ENCODE measurements around the gene HLA-DRA. TPM values are rescaled to one million over a fixed set of nuclear protein-coding genes. Genes with fewer than 3 reads are reported as not detected.
A peak's percentile ranks its signal among the peaks of the same experiment; 100 is the strongest.
"Not testable (repeated sequence)": the region's sequence is repeated elsewhere in the genome, so short reads cannot be mapped to it uniquely, and the experiment has no call there.

HLA-DRA gene
- total and polyA plus RNA-seq, 2 experiments from 2014 or later: 6.9 to 7.7 TPM

DNA sequence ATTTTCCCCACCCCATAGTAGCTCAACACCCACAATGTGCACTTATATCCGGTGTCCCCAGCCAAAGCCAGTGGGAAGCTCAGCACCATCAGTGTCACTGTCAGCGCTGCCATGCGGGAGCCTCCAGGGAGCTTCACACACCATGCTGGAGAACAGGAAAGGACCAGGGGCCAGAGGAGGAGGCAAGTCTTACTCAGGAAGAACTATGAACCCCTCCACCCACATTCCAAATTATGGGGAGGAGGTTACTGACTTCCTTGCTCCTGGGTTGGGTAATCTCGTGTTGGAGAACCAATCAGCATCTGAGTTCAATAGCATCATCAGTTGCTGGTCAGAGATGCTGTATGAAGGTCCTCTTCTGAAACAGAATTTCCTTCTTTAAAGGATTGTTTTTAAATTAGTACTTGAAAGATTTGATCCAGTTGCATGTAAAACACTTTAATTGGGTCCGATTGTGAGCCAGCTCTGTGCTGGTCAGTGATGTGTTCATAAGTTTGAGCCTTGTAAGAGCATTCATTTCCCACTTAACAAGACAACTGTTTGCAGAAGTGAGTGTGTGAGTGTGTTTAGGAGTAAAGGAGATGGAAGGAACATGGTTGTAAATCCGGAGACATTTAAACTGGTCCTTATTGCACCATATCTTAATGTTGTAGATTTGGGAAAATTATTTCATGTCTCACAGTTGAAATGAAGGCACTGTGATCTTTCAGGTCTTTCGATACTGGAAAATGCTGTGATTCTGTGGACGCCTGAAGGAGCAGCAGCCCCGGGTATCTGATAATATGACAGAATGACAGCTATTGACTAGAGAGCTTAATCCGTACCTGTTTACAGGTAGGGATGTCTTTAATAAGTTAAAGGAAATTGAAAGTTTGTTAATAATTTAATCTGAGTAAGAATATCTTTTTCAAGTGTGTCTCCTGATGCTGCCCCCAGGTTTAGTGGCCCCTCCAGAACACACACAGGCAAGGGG lies 34.0 kb downstream of the HLA-DRA start:
- not testable (repeated sequence) for H3K4me1 Mint-ChIP-seq; H3F3A ChIP-seq (replicated peaks; ENCODE audit: low read depth); H3K27ac Mint-ChIP-seq; H3K27ac ChIP-seq (ENCODE audit: low read depth); H3K27me3 ChIP-seq (ENCODE audit: insufficient read depth); H3K4me1 ChIP-seq (ENCODE audit: insufficient read depth); H3K4me2 ChIP-seq; H3K9me2 ChIP-seq (ENCODE audit: insufficient read depth); H3K36me3 ChIP-seq (ENCODE audit: insufficient read depth); H3K4me3 ChIP-seq; H3K27me3 Mint-ChIP-seq (ENCODE audit: insufficient read depth, low read depth, poor library complexity); H4K20me1 ChIP-seq (replicated peaks; ENCODE audit: insufficient read depth); H3K4me3 Mint-ChIP-seq; H3K79me2 ChIP-seq (replicated peaks; ENCODE audit: insufficient read depth)
- peak; percentile 73 for DNase-seq (ENCODE audit: low spot score)
- TF ChIP-seq, protein P1, sequence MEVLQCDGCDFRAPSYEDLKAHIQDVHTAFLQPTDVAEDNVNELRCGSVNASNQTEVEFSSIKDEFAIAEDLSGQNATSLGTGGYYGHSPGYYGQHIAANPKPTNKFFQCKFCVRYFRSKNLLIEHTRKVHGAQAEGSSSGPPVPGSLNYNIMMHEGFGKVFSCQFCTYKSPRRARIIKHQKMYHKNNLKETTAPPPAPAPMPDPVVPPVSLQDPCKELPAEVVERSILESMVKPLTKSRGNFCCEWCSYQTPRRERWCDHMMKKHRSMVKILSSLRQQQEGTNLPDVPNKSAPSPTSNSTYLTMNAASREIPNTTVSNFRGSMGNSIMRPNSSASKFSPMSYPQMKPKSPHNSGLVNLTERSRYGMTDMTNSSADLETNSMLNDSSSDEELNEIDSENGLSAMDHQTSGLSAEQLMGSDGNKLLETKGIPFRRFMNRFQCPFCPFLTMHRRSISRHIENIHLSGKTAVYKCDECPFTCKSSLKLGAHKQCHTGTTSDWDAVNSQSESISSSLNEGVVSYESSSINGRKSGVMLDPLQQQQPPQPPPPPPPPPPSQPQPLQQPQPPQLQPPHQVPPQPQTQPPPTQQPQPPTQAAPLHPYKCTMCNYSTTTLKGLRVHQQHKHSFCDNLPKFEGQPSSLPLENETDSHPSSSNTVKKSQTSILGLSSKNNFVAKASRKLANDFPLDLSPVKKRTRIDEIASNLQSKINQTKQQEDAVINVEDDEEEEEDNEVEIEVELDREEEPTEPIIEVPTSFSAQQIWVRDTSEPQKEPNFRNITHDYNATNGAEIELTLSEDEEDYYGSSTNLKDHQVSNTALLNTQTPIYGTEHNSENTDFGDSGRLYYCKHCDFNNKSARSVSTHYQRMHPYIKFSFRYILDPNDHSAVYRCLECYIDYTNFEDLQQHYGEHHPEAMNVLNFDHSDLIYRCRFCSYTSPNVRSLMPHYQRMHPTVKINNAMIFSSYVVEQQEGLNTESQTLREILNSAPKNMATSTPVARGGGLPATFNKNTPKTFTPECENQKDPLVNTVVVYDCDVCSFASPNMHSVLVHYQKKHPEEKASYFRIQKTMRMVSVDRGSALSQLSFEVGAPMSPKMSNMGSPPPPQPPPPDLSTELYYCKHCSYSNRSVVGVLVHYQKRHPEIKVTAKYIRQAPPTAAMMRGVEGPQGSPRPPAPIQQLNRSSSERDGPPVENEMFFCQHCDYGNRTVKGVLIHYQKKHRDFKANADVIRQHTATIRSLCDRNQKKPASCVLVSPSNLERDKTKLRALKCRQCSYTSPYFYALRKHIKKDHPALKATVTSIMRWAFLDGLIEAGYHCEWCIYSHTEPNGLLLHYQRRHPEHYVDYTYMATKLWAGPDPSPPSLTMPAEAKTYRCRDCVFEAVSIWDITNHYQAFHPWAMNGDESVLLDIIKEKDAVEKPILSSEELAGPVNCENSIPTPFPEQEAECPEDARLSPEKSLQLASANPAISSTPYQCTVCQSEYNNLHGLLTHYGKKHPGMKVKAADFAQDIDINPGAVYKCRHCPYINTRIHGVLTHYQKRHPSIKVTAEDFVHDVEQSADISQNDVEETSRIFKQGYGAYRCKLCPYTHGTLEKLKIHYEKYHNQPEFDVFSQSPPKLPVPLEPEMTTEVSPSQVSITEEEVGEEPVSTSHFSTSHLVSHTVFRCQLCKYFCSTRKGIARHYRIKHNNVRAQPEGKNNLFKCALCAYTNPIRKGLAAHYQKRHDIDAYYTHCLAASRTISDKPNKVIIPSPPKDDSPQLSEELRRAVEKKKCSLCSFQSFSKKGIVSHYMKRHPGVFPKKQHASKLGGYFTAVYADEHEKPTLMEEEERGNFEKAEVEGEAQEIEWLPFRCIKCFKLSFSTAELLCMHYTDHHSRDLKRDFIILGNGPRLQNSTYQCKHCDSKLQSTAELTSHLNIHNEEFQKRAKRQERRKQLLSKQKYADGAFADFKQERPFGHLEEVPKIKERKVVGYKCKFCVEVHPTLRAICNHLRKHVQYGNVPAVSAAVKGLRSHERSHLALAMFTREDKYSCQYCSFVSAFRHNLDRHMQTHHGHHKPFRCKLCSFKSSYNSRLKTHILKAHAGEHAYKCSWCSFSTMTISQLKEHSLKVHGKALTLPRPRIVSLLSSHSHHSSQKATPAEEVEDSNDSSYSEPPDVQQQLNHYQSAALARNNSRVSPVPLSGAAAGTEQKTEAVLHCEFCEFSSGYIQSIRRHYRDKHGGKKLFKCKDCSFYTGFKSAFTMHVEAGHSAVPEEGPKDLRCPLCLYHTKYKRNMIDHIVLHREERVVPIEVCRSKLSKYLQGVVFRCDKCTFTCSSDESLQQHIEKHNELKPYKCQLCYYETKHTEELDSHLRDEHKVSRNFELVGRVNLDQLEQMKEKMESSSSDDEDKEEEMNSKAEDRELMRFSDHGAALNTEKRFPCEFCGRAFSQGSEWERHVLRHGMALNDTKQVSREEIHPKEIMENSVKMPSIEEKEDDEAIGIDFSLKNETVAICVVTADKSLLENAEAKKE (CRISPR knock-in tag; IDR thresholded peaks at IDR 0.05): 0 out of 2 replicates have a peak, but pooled peaks have one; percentile 32
- peak; percentile 60 for TF ChIP-seq CREB1 (CRISPR knock-in tag; IDR thresholded peaks at IDR 0.05; ENCODE audit: low read depth)
- peak; percentile 100 for ATAC-seq
- peaks cover 23% of the 10 kb centered on the region for H3K9me3 Mint-ChIP-seq
- peak overlapping the region; percentile 84; the same call in 1 of the 2 replicates for H2AFZ ChIP-seq
- H3K36me3 Mint-ChIP-seq (ENCODE audit: low read depth): peaks cover 11% of the 10 kb centered on the region; the same call in 2 of the 3 replicates

Data from GM23338 (cell line).